ENCODE data around the gene MAP3K9. TPM values are rescaled to one million over a fixed set of nuclear protein-coding genes. Genes with fewer than 3 reads are reported as not detected.

The MAP3K9 gene
- total and polyA plus RNA-seq, 2 experiments from 2014 or later, result 4.4 to 9.2 TPM

DNA sequence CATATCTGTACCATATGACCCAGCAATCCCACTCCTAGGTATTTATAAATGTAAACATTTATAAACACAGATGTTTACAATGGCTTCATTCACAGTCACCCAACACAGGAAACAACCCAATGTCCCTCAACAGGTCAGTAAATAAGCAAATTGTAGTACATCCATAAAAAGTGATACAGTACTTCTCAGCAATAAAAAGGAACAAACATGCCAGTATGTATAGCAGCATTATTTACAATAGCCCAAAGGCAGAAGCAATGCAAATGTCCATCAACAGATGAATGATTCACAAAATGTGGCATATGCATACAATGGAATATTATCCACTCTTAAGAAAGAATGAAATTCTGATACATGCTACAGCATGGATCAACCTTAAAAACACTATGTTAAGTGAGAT lies 27.6 kb upstream of the MAP3K9 start:
- Histone ChIP-seq H3K27ac (no peak overlapping the region), H3K79me2 (no peaks in the 10 kb centered on the region), H3K4me2 (no peak overlapping the region), H3K4me1 (ENCODE audit: insufficient read depth) (peaks cover 9% of the 10 kb centered on the region), H2AFZ (no peak overlapping the region), H3K27me3 (no peaks in the 10 kb centered on the region), H3K9me3 (ENCODE audit: low read depth) (no peaks in the 10 kb centered on the region), H3K9me2 (replicated peaks; ENCODE audit: insufficient read depth) (no peaks in the 10 kb centered on the region), H4K20me1 (ENCODE audit: insufficient read depth, poor library complexity, severe bottlenecking) (no peaks in the 10 kb centered on the region), H3K4me3 (no peak overlapping the region), H3K36me3 (replicated peaks; ENCODE audit: insufficient read depth, low read depth) (no peaks in the 10 kb centered on the region)
- DNase-seq (ENCODE audit: low spot score), result no peak
- TF ChIP-seq EZH2 (IDR thresholded peaks at IDR 0.05; ENCODE audit: borderline replicate concordance) (no peak), EZH2phosphoT487 (IDR thresholded peaks at IDR 0.05; ENCODE audit: low read depth, severe bottlenecking, unreplicated experiment) (no peak)
- TF ChIP-seq, protein P1, sequence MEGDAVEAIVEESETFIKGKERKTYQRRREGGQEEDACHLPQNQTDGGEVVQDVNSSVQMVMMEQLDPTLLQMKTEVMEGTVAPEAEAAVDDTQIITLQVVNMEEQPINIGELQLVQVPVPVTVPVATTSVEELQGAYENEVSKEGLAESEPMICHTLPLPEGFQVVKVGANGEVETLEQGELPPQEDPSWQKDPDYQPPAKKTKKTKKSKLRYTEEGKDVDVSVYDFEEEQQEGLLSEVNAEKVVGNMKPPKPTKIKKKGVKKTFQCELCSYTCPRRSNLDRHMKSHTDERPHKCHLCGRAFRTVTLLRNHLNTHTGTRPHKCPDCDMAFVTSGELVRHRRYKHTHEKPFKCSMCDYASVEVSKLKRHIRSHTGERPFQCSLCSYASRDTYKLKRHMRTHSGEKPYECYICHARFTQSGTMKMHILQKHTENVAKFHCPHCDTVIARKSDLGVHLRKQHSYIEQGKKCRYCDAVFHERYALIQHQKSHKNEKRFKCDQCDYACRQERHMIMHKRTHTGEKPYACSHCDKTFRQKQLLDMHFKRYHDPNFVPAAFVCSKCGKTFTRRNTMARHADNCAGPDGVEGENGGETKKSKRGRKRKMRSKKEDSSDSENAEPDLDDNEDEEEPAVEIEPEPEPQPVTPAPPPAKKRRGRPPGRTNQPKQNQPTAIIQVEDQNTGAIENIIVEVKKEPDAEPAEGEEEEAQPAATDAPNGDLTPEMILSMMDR (IDR thresholded peaks at IDR 0.05; ENCODE audit: poor library complexity), result no peak

DNA sequence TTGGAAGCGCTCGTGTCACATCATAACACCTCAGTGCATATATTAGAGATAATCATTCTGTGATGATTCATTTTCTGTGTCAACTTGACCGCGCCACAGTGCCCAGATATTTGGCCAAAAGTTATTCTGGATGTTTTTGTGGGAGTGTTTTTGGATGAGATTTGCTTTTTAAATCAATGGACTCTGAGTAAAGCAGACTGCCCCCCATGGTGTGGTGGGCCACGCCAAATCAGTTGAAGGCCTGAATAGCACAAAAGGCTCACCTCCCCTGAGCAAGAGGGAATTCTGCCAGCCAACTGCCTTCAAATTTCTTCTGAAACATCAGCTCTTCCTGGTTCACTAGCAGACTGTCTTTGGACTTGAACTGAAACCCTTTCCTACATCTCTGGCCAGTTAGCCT lies 24.6 kb upstream of the MAP3K9 start:
- no peak for DNase-seq (ENCODE audit: low spot score)
- Histone ChIP-seq H3K27me3 (no peaks in the 10 kb centered on the region), H3K4me3 (no peak overlapping the region), H3K4me1 (ENCODE audit: insufficient read depth) (peaks cover 7% of the 10 kb centered on the region), H3K79me2 (no peaks in the 10 kb centered on the region), H3K9me2 (replicated peaks; ENCODE audit: insufficient read depth) (no peaks in the 10 kb centered on the region), H3K36me3 (replicated peaks; ENCODE audit: insufficient read depth, low read depth) (no peaks in the 10 kb centered on the region), H2AFZ (no peak overlapping the region), H3K27ac (no peak overlapping the region), H3K4me2 (no peak overlapping the region), H4K20me1 (ENCODE audit: insufficient read depth, poor library complexity, severe bottlenecking) (no peaks in the 10 kb centered on the region), H3K9me3 (ENCODE audit: low read depth) (no peaks in the 10 kb centered on the region)
- TF ChIP-seq EZH2phosphoT487 (IDR thresholded peaks at IDR 0.05; ENCODE audit: low read depth, severe bottlenecking, unreplicated experiment) (no peak), EZH2 (IDR thresholded peaks at IDR 0.05; ENCODE audit: borderline replicate concordance) (no peak)
- TF ChIP-seq, protein P1 (IDR thresholded peaks at IDR 0.05; ENCODE audit: poor library complexity), result no peak
- WGBS (ENCODE audit: low lambda C conversion rate, missing lambda C conversion rate), result 97% methylated on average over 5 of the region's 5 CpGs

DNA sequence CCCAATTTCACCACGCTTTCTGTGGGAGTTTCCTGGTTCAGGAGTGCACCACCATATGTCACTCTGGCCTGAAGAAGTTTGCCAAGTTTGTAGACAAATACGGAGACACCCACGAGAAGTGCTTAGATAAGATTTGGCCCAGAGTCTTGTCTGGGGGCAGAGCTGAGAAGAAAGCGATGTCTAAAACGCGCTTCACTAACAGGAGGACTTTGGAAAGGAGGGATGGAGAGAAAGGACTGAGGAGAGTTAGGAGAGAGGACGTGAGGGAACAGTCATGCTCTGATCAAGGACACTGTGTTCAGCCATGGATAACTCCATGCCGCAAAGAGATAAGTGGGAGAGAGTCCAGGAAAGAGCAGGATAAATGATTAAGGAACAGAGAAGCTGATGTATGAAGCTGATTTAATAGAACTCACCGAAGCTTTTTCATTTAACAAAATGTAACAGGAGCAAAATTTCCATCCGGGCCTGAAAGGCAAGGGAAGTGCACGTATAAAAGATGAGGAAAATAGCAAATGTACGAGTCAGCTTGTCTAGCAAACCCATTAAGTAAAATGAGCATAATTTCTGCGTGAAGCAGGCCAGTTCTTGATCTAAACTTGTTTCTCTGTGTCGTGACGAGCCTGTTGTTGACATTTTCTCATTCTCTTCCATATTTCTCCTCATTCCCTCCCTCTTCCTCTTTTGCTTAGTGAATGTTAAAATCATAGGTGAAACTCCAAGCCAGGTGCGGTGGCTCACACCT lies 23.4 kb upstream of the MAP3K9 start:
- H3K4me3 ChIP-seq, result no peak overlapping the region
- WGBS (ENCODE audit: low lambda C conversion rate, missing lambda C conversion rate), result 71% methylated on average over 16 of the region's 16 CpGs
- H3K4me2 ChIP-seq, result peak overlapping the region; percentile 1
- no peaks in the 10 kb centered on the region for H3K36me3 ChIP-seq (replicated peaks; ENCODE audit: insufficient read depth, low read depth)
- TF ChIP-seq, protein P1 (IDR thresholded peaks at IDR 0.05; ENCODE audit: poor library complexity), result no peak
- TF ChIP-seq EZH2 (IDR thresholded peaks at IDR 0.05; ENCODE audit: borderline replicate concordance) (no peak), EZH2phosphoT487 (IDR thresholded peaks at IDR 0.05; ENCODE audit: low read depth, severe bottlenecking, unreplicated experiment) (no peak)
- H3K27ac ChIP-seq, result peak overlapping the region; percentile 14
- H3K27me3 ChIP-seq, result no peaks in the 10 kb centered on the region
- H3K9me3 ChIP-seq (ENCODE audit: low read depth), result no peaks in the 10 kb centered on the region
- H3K79me2 ChIP-seq, result no peaks in the 10 kb centered on the region
- no peaks in the 10 kb centered on the region for H3K4me1 ChIP-seq (ENCODE audit: insufficient read depth)
- peak overlapping the region; percentile 8 for H2AFZ ChIP-seq
- no peak for DNase-seq (ENCODE audit: low spot score)
- H3K9me2 ChIP-seq (replicated peaks; ENCODE audit: insufficient read depth), result no peaks in the 10 kb centered on the region
- no peaks in the 10 kb centered on the region for H4K20me1 ChIP-seq (ENCODE audit: insufficient read depth, poor library complexity, severe bottlenecking)
